HL-60 (cell line): ENCODE data around the gene ARL5B.

Source experiments
- DNase-seq, 2 experiments: peaks; one replicate each; pipeline ENCODE4 v3.0.0-alpha.2; 2010 to 2020; ENCODE audit warnings: low read depth in 1 of 2, low spot score in 1 of 2
- H3K27ac ChIP-seq: fragments of 250-450 bp; sonication (Bioruptor Pico); replicated peaks from 2 replicates; pipeline ENCODE4 v1.5.1; 2020; ENCODE audit warnings: mild to moderate bottlenecking, moderate library complexity
- H3K27me3 ChIP-seq: fragments of 250-450 bp; sonication (Bioruptor Pico); 2 replicates; pipeline ENCODE4 v1.5.1; 2021; ENCODE audit warnings: mild to moderate bottlenecking, moderate library complexity; ENCODE audit not compliant: insufficient read depth, poor library complexity, severe bottlenecking
- H3K4me3 ChIP-seq: replicated peaks from 2 replicates; pipeline ENCODE4 v1.5.1; 2011; ENCODE audit warnings: mild to moderate bottlenecking, control low read depth, low read length; ENCODE audit not compliant: insufficient read depth
- CTCF ChIP-seq: IDR thresholded peaks from one replicate; pipeline ENCODE4 v1.5.1; 2011; ENCODE audit warnings: low read length, control low read depth, inconsistent platforms; ENCODE audit not compliant: insufficient read depth
- GABPA ChIP-seq: IDR thresholded peaks from 2 replicates; pipeline ENCODE4 v1.6.1; 2012; ENCODE audit warnings: low read depth
- POLR2AphosphoS5 ChIP-seq: IDR thresholded peaks from 2 replicates; pipeline ENCODE4 v1.6.1; 2012; ENCODE audit warnings: low read depth
- REST ChIP-seq: IDR thresholded peaks from 2 replicates; pipeline ENCODE4 v1.6.1; 2012; ENCODE audit warnings: low read depth; ENCODE audit not compliant: insufficient replicate concordance
- SPI1 ChIP-seq: IDR thresholded peaks from 2 replicates; pipeline ENCODE4 v1.6.1; 2012; ENCODE audit warnings: low read depth, mild to moderate bottlenecking, borderline replicate concordance
- long read RNA-seq: library from polyadenylated mRNA; unstranded; transcript quantifications from one replicate; pipeline ENCODE4 v2.0.0, GENCODE V29; 2020

Gene ARL5B
- long read RNA-seq, full-length matches to known transcripts = 13 of 19 reads
- long read RNA-seq, partial matches to known transcripts = 0 of 19 reads
- long read RNA-seq, other reads (novel, unspliced or antisense) = 6 of 19 reads

- H3K27ac ChIP-seq = peak within 1 kb of the TSS; percentile 85
- H3K27me3 ChIP-seq = no peaks in the 10 kb centered on the region
- TF ChIP-seq CTCF (no peak), GABPA (peak; percentile 70)
- H3K4me3 ChIP-seq = peak within 1 kb of the TSS; percentile 74
- peak; percentile 77 to 87 for DNase-seq
These were observed at the start of gene ARL5B for GRCh38 chr10:18659125-18659818. TSS of gene ARL5B (plus strand) at chr10:18659431. CDS start at chr10:18659638, 207 bp downstream.

GRCh38 chr10:18610517-18610916, 48.7 kb upstream of the ARL5B start:
- no peak overlapping the region for H3K4me3 ChIP-seq

GRCh38 chr10:18611168-18611567, 48.1 kb upstream of the ARL5B start:
- no peak for DNase-seq
- Histone ChIP-seq H3K27ac (no peak overlapping the region), H3K4me3 (no peak overlapping the region), H3K27me3 (no peaks in the 10 kb centered on the region)
- TF ChIP-seq SPI1 = no peak
- TF ChIP-seq POLR2AphosphoS5 = no peak
- TF ChIP-seq CTCF = no peak
- TF ChIP-seq GABPA = no peak
- TF ChIP-seq REST = no peak

More at GRCh38 chr10:18610517-18610916, 48.7 kb upstream of the ARL5B start:
- Histone ChIP-seq H3K27me3 (no peaks in the 10 kb centered on the region), H3K27ac (no peak overlapping the region)
- DNase-seq = no peak
- no peak for TF ChIP-seq GABPA
- no peak for TF ChIP-seq REST
- no peak for TF ChIP-seq POLR2AphosphoS5
- TF ChIP-seq CTCF = no peak
- TF ChIP-seq SPI1 = no peak

- no peak overlapping the region for H3K27ac ChIP-seq
- no peak for TF ChIP-seq CTCF
These were observed 43.6 kb upstream of the ARL5B start for GRCh38 chr10:18615618-18616017.

More at GRCh38 chr10:18615618-18616017, 43.6 kb upstream of the ARL5B start:
- Histone ChIP-seq H3K27me3 (no peaks in the 10 kb centered on the region), H3K4me3 (no peak overlapping the region)
- DNase-seq = no peak
